Lung (tissue), 12 donors: ENCODE data around the gene B3GAT3. TPM values are rescaled to one million over a fixed set of nuclear protein-coding genes. Genes with fewer than 3 reads are reported as not detected.

Experiments used
- ATAC-seq: fragments of 200-7000 bp; cut with Tn5 transposase; one replicate; pipeline ENCODE4 v1.9.1; 2020; ENCODE audit warnings: moderate number of reproducible peaks; ENCODE audit not compliant: insufficient read depth, low FRiP score
- DNase-seq, 3 donors: peaks; one replicate each; pipeline ENCODE4 v3.0.0-alpha.2; 2013 to 2017
- H3K27ac ChIP-seq, 2 donors: one replicate each; pipeline ENCODE4 v1.5.1; 2013; ENCODE audit warnings: mild to moderate bottlenecking in 2 of 2, moderate library complexity in 2 of 2, control low read depth in 1 of 2, inconsistent platforms in 1 of 2, low read depth in 1 of 2, low read length in 1 of 2
- H3K27me3 ChIP-seq, 3 donors: one replicate each; pipeline ENCODE4 v1.5.1; 2013; ENCODE audit warnings: low read length in 2 of 3; ENCODE audit not compliant: control insufficient read depth in 3 of 3, insufficient read depth in 3 of 3
- H3K36me3 ChIP-seq, 4 donors: one replicate each; pipeline ENCODE4 v1.5.1; 2013; ENCODE audit warnings: low read length in 4 of 4, mild to moderate bottlenecking in 1 of 4, moderate library complexity in 1 of 4; ENCODE audit not compliant: control insufficient read depth in 4 of 4, insufficient read depth in 4 of 4
- H3K4me1 ChIP-seq, 5 donors: one replicate each; pipeline ENCODE4 v1.5.1; 2013; ENCODE audit warnings: low read length in 5 of 5, mild to moderate bottlenecking in 2 of 5, moderate library complexity in 1 of 5; ENCODE audit not compliant: control insufficient read depth in 5 of 5, insufficient read depth in 5 of 5
- H3K4me3 ChIP-seq: one replicate; pipeline ENCODE4 v1.5.1; 2013; ENCODE audit warnings: mild to moderate bottlenecking, control low read depth, moderate library complexity
- H3K9ac ChIP-seq, 2 donors: one replicate each; pipeline ENCODE4 v1.5.1; 2013; ENCODE audit warnings: low read length in 2 of 2, control low read depth in 1 of 2; ENCODE audit not compliant: insufficient read depth in 1 of 2
- H3K9me3 ChIP-seq, 4 donors: one replicate each; pipeline ENCODE4 v1.5.1; 2013; ENCODE audit warnings: low read length in 3 of 4, mild to moderate bottlenecking in 1 of 4, moderate library complexity in 1 of 4; ENCODE audit not compliant: control insufficient read depth in 4 of 4, insufficient read depth in 3 of 4
- WGBS, 2 donors: extraction: QIAGEN DNeasy Blood & Tissue Kit; methylation state at CpG; one replicate each; pipeline ENCODE4 v1.1.7; 2013; 5-methylcytosine and 5-hydroxymethylcytosine counted together
- polyA plus RNA-seq, 2 donors: library from polyadenylated mRNA; stranded (reverse); fragments of 200-250 nt; gene quantifications; one replicate each; pipeline ENCODE4 v1.2.1, GENCODE V29; 2013
- total RNA-seq, 2 donors: library from RNA; depleted of rRNA in 1 of 2; stranded (reverse); fragments of >200 nt in 1 of 2; gene quantifications; one replicate each; pipeline ENCODE4 v1.2.1, GENCODE V29; 2014 to 2021
- TF ChIP-seq, protein P1 (sequence below): IDR thresholded peaks from 2 replicates; pipeline ENCODE4 v1.5.1; 2012; ENCODE audit warnings: mild to moderate bottlenecking; ENCODE audit errors: control extremely low read depth, extremely low read depth
- donor health status: control.
- donor health status: control.
- donor health status: Bipolar disorder and iron deficiency.
- donor health status: healthy.
- donor health status: DM: yes; HTN: yes; CAD: no.

B3GAT3 gene
- total and polyA plus RNA-seq, 4 donors: 14.6 to 58.0 (median 49.5) TPM

DNA sequence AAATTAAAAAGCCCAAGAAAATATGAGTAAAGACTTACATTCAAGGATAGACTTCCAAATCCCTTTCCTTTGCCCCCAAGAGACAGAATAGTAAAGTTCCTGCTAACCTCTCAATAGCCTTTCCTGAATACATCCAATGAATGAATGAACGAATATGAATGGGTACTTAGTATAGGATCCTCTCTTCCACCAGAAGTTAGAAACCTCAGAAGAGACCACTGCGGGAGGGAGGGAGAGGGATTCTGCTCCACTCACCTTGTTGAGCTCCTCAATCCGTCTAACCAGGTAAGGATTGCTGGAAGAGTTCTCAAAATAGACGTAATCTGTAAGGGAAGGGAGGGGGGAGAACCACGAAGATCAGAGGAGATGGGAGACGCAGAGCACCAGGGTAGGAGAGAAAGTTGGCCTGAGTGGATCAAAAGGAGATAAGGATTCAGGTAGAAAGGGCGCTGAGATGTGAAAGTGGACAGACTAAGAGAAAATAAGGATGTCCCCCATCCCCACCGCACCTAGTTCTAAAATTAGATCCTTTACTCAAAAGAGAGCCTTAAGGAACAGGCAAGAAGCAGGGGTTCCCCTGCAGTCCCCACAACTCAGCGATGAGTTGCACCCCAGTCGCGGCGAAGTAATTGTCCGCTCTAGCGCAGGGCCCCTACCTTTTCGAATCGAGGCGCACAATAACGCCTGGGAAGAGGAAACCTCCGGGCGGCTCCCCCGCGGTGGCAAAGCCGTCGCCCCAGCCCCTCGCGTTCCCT lies 21.2 kb downstream of the B3GAT3 start:
- H3K4me1 ChIP-seq: peaks cover 8 to 36% (median 12%) of the 10 kb centered on the region in 5 donors
- H3K9ac ChIP-seq: peak overlapping the region; percentile 53 to 90
- peaks cover 22 to 46% (median 39%) of the 10 kb centered on the region in 4 donors for H3K36me3 ChIP-seq
- H3K9me3 ChIP-seq: no peaks in the 10 kb centered on the region
- ATAC-seq (no peak), DNase-seq (no peak)
- H3K27me3 ChIP-seq: no peaks in the 10 kb centered on the region
- peak overlapping the region; percentile 88 for H3K4me3 ChIP-seq
- WGBS, 2 donors: 1% methylated on average over 26 of the region's 26 CpGs
- H3K27ac ChIP-seq: peak overlapping the region; percentile 92 to 96
- TF ChIP-seq, protein P1, sequence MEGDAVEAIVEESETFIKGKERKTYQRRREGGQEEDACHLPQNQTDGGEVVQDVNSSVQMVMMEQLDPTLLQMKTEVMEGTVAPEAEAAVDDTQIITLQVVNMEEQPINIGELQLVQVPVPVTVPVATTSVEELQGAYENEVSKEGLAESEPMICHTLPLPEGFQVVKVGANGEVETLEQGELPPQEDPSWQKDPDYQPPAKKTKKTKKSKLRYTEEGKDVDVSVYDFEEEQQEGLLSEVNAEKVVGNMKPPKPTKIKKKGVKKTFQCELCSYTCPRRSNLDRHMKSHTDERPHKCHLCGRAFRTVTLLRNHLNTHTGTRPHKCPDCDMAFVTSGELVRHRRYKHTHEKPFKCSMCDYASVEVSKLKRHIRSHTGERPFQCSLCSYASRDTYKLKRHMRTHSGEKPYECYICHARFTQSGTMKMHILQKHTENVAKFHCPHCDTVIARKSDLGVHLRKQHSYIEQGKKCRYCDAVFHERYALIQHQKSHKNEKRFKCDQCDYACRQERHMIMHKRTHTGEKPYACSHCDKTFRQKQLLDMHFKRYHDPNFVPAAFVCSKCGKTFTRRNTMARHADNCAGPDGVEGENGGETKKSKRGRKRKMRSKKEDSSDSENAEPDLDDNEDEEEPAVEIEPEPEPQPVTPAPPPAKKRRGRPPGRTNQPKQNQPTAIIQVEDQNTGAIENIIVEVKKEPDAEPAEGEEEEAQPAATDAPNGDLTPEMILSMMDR: no peak

DNA sequence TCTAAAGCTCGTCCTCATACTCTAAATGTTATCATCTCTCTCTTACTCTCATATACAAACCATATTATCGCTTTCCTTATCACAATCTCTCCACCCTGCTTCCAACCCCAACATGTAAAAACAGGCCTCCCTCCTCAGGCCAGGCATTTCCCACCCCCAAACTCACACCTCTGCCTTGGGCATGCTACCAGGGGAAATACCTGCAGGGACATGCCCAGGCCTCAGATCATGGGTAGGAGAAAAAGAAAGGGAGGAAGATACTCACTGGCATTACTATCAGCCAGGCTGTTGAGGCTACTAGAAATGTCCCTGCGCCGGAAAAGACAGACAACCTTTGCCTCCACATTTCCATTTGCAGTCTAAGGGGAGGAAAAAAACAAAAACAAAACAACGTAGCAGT lies 21.9 kb downstream of the B3GAT3 start:
- Histone ChIP-seq H3K4me1 (peaks cover 8 to 36% (median 12%) of the 10 kb centered on the region in 5 donors), H3K9me3 (no peaks in the 10 kb centered on the region), H3K9ac (peak overlapping the region; percentile 30 to 53), H3K4me3 (peak overlapping the region; percentile 33), H3K27me3 (no peaks in the 10 kb centered on the region), H3K27ac (peak overlapping the region; percentile 57 to 92), H3K36me3 (peaks cover 25 to 45% (median 38%) of the 10 kb centered on the region in 4 donors)
- DNase-seq (no peak), ATAC-seq (no peak)
- 47 to 59% methylated on average over 5 of the region's 5 CpGs for WGBS, 2 donors
- TF ChIP-seq, protein P1: no peak

DNA sequence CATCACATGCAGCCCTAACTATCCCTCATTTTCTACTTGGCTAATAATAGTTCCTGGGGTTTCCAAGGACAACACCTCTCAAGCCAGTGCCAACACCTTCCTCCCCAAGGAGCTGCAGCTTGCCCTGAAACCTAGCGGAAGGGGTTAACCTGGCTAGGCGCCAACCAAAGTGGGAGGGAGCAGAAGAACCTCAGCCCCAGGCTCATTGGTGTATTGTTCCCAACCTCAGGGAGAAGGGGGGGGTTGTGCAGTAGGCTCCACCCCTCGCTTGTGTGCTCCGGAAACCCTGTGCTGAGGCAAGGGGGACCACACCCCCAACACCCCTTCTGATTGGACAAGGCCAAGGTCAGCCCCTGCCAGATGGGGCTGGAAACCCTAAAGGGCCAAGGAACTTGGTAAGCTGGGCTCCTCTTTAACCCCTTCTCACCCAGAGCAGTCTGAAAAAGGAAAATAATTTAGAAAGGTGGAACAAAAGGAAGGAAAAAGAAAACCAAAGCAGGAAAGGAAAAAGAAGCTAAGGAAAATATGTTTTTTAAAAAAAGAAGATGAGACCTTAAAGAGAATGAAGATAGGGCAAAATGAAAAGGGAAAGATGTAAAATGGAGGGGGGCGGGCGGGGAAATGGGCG lies 22.6 kb downstream of the B3GAT3 start:
- Histone ChIP-seq H3K9ac (peak overlapping the region in 1 of 2 donors; percentile 53), H3K27me3 (no peaks in the 10 kb centered on the region), H3K4me1 (peaks cover 8 to 36% (median 12%) of the 10 kb centered on the region in 5 donors), H3K27ac (peak overlapping the region; percentile 5 to 57), H3K36me3 (peaks cover 32 to 44% (median 37%) of the 10 kb centered on the region in 4 donors), H3K4me3 (no peak overlapping the region), H3K9me3 (no peaks in the 10 kb centered on the region)
- 38 to 39% methylated on average over 7 of the region's 7 CpGs for WGBS, 2 donors
- TF ChIP-seq, protein P1: peak; percentile 4
- ATAC-seq (peak; percentile 39), DNase-seq (peak; percentile 97 to 99 (median 97))
